HepG2 (cell line): Measurements from ENCODE around the gene UCP2. TPM values are rescaled to one million over a fixed set of nuclear protein-coding genes. Genes with fewer than 3 reads are reported as not detected.
A peak's percentile ranks its signal among the peaks of the same experiment; 100 is the strongest.

Experiments
- CBFB ChIP-seq: sonication (generic); formaldehyde crosslinking; IDR thresholded peaks from 2 replicates; pipeline ENCODE4 v1.4.0; 2020; ENCODE audit warnings: missing genetic modification reagents
- HNRNPL ChIP-seq: fragments of 200-400 bp; formaldehyde crosslinking; IDR thresholded peaks from 2 replicates; pipeline ENCODE4 v1.6.1; 2017; ENCODE audit warnings: mild to moderate bottlenecking, low read depth, low read length
- MTF2 ChIP-seq: sonication (generic); formaldehyde crosslinking; IDR thresholded peaks from 2 replicates; pipeline ENCODE4 v1.5.0; 2020; ENCODE audit warnings: missing genetic modification reagents, borderline replicate concordance
- PHF5A ChIP-seq: IDR thresholded peaks from one replicate; pipeline ENCODE4 v1.6.1; 2018; ENCODE audit warnings: low read depth, missing genetic modification reagents; ENCODE audit not compliant: unreplicated experiment
- SMAD1 ChIP-seq: sonication (generic); formaldehyde crosslinking; IDR thresholded peaks from 2 replicates; pipeline ENCODE4 v1.4.0; 2020; ENCODE audit warnings: missing genetic modification reagents, low read depth, mild to moderate bottlenecking, borderline replicate concordance
- SUZ12 ChIP-seq: fragments of 150-350 bp; IDR thresholded peaks from 2 replicates; pipeline ENCODE4 v1.6.1; 2014; ENCODE audit warnings: low read depth, low read length
- TBX3 ChIP-seq: fragments of 450-650 bp; IDR thresholded peaks from 2 replicates; pipeline ENCODE4 v1.6.1; 2017; ENCODE audit warnings: antibody characterized with exemption, mild to moderate bottlenecking, inconsistent platforms, borderline replicate concordance
- TSC22D2 ChIP-seq: sonication (generic); formaldehyde crosslinking; IDR thresholded peaks from 2 replicates; pipeline ENCODE4 v1.5.1; 2020; ENCODE audit warnings: missing genetic modification reagents, mild to moderate bottlenecking, borderline replicate concordance
- ZFX ChIP-seq: sonication (generic); formaldehyde crosslinking; IDR thresholded peaks from 2 replicates; pipeline ENCODE4 v1.4.0; 2020; ENCODE audit warnings: mild to moderate bottlenecking, low read depth, missing genetic modification reagents, moderate library complexity
- ZNF274 ChIP-seq: sonication (generic); formaldehyde crosslinking; IDR thresholded peaks from 2 replicates; pipeline ENCODE4 v1.5.1; 2020; ENCODE audit warnings: mild to moderate bottlenecking, missing genetic modification reagents
- ZNF3 ChIP-seq: IDR thresholded peaks from 2 replicates; pipeline ENCODE4 v1.7.0; 2017; ENCODE audit warnings: inconsistent platforms
- ZNF496 ChIP-seq: sonication (generic); formaldehyde crosslinking; IDR thresholded peaks from 2 replicates; pipeline ENCODE4 v1.8.1; 2023; ENCODE audit warnings: mild to moderate bottlenecking, moderate library complexity, missing genetic modification reagents; ENCODE audit not compliant: insufficient replicate concordance
- polyA plus RNA-seq, 8 experiments: library from polyadenylated mRNA; depleted of rRNA in 3 of 8; stranded (reverse) in 7 of 8; unstranded in 1 of 8; fragments of >200 nt; fragmentation: Illumina TruSeq in 4 of 8; extraction: Trizol in 4 of 8; gene quantifications; 2 replicates each; pipeline versions ENCODE4 v1.2.1 to v1.2.3, GENCODE V29; 2011 to 2016; ENCODE audit warnings: low read depth in 4 of 8, missing spikeins in 1 of 8, mixed read lengths in 1 of 8; ENCODE audit not compliant: insufficient read depth in 1 of 8
- total RNA-seq, 5 experiments: library from RNA; depleted of rRNA; stranded (reverse); fragments of >200 nt; fragmentation: Illumina TruSeq; extraction: Trizol; gene quantifications; 2 replicates each; pipeline ENCODE4 v1.2.3, GENCODE V29; 2016; ENCODE audit warnings: low read depth in 1 of 5
- TF ChIP-seq, protein P1 (sequence below): sonication (generic); formaldehyde crosslinking; conservative IDR thresholded peaks from 2 replicates; pipeline ENCODE4 v1.8.0; 2022; ENCODE audit warnings: missing genetic modification reagents
- TF ChIP-seq, protein P2 (sequence below): sonication (generic); formaldehyde crosslinking; IDR thresholded peaks from 2 replicates; pipeline ENCODE4 v1.5.1; 2020; ENCODE audit warnings: missing genetic modification reagents, mild to moderate bottlenecking, borderline replicate concordance
- TF ChIP-seq, protein P3 (sequence below): sonication (generic); formaldehyde crosslinking; IDR thresholded peaks from 2 replicates; pipeline ENCODE4 v1.9.0; 2021; ENCODE audit warnings: missing genetic modification reagents, borderline replicate concordance
- TF ChIP-seq, protein P4 (sequence below): sonication (generic); formaldehyde crosslinking; IDR thresholded peaks from 2 replicates; pipeline ENCODE4 v1.4.0; 2020; ENCODE audit warnings: missing genetic modification reagents, mild to moderate bottlenecking, borderline replicate concordance
- TF ChIP-seq, protein P5 (sequence below): sonication (generic); formaldehyde crosslinking; conservative IDR thresholded peaks from 2 replicates; pipeline ENCODE4 v1.4.0; 2020; ENCODE audit warnings: missing genetic modification reagents
- TF ChIP-seq, protein P6 (sequence below): sonication (generic); formaldehyde crosslinking; IDR thresholded peaks from 2 replicates; pipeline ENCODE4 v1.4.0; 2020; ENCODE audit warnings: missing genetic modification reagents

Gene UCP2
- total and polyA plus RNA-seq, 2 of the 13 experiments (the other 11 are each of a cell fraction or from before 2014, with no cell fraction given), result 2.7 to 3.2 TPM

DNA sequence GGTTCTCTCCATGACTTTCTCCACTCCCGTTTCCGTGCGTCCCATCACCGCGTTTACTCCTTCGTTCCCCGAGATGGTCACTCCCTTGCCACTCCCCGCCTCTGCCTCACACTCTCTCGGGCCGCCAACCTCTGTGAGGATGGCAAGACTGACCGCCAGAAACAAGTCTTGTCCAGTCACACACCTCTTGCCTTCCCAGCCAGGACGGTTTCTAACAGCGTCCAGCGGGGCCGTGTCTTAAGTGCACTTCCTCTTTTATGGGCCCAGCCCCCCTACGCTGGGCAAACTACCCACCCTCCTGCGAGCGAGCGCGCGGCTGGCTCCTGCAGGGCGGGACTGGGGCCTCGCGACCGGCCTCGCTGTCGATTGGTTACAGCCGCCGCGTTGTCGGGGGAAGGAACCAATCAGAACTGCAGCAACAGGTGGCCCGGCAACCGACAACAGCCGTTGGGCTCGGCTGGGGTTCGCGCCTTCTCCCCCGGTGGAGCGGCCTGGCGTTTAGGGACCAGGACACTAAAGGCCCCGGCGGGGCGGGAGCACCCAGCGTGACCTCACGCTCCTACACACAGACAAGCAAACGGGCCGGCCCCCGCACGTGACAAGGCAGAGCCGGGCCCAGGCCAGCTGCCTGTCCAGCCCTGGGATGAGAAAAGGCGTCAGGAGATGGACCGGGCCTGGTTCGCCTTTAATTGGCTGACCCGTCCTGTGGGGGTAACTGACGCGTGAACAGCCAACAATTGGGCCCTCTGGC lies 522 bp upstream of the UCP2 start (continued):
- TF ChIP-seq, protein P1, sequence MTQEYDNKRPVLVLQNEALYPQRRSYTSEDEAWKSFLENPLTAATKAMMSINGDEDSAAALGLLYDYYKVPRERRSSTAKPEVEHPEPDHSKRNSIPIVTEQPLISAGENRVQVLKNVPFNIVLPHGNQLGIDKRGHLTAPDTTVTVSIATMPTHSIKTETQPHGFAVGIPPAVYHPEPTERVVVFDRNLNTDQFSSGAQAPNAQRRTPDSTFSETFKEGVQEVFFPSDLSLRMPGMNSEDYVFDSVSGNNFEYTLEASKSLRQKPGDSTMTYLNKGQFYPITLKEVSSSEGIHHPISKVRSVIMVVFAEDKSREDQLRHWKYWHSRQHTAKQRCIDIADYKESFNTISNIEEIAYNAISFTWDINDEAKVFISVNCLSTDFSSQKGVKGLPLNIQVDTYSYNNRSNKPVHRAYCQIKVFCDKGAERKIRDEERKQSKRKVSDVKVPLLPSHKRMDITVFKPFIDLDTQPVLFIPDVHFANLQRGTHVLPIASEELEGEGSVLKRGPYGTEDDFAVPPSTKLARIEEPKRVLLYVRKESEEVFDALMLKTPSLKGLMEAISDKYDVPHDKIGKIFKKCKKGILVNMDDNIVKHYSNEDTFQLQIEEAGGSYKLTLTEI, result no peak
- TF ChIP-seq, protein P2, sequence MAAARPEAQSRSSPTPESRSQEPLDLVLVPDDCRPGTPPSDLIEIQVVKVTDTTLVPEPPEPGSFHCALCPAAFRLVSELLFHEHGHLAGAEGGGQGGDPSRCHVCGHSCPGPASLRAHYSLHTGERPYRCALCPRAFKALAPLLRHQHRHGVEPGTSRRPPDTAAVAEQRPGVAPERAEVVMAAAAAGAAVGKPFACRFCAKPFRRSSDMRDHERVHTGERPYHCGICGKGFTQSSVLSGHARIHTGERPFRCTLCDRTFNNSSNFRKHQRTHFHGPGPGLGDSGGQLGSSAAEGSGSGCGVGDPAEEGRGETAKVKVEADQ (CRISPR knock-in tag), result peak; percentile 47; the same call in 1 of the 2 replicates
- TF ChIP-seq TSC22D2 (CRISPR knock-in tag), result peak; percentile 78; the same call in 1 of the 2 replicates
- TF ChIP-seq TBX3, result peak; percentile 10; the same call in 1 of the 2 replicates
- peak; percentile 83; the same call in 1 of the 2 replicates for TF ChIP-seq MTF2
- TF ChIP-seq ZNF3 (CRISPR knock-in tag), result no peak
- TF ChIP-seq, protein P3, sequence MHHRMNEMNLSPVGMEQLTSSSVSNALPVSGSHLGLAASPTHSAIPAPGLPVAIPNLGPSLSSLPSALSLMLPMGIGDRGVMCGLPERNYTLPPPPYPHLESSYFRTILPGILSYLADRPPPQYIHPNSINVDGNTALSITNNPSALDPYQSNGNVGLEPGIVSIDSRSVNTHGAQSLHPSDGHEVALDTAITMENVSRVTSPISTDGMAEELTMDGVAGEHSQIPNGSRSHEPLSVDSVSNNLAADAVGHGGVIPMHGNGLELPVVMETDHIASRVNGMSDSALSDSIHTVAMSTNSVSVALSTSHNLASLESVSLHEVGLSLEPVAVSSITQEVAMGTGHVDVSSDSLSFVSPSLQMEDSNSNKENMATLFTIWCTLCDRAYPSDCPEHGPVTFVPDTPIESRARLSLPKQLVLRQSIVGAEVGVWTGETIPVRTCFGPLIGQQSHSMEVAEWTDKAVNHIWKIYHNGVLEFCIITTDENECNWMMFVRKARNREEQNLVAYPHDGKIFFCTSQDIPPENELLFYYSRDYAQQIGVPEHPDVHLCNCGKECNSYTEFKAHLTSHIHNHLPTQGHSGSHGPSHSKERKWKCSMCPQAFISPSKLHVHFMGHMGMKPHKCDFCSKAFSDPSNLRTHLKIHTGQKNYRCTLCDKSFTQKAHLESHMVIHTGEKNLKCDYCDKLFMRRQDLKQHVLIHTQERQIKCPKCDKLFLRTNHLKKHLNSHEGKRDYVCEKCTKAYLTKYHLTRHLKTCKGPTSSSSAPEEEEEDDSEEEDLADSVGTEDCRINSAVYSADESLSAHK (CRISPR knock-in tag), result no peak
- peak; percentile 98 for TF ChIP-seq ZFX (CRISPR knock-in tag)
- no peak for TF ChIP-seq PHF5A (CRISPR knock-in tag)
- TF ChIP-seq, protein P4, sequence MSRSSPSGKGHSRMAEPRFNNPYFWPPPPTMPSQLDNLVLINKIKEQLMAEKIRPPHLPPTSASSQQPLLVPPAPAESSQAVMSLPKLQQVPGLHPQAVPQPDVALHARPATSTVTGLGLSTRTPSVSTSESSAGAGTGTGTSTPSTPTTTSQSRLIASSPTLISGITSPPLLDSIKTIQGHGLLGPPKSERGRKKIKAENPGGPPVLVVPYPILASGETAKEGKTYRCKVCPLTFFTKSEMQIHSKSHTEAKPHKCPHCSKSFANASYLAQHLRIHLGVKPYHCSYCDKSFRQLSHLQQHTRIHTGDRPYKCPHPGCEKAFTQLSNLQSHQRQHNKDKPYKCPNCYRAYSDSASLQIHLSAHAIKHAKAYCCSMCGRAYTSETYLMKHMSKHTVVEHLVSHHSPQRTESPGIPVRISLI (CRISPR knock-in tag), result peak; percentile 11; the same call in 1 of the 2 replicates
- TF ChIP-seq CBFB (CRISPR knock-in tag), result peak; percentile 80; the same call in 1 of the 2 replicates
- peak; percentile 60; the same call in 1 of the 2 replicates for TF ChIP-seq SMAD1
- TF ChIP-seq SUZ12, result no peak
- TF ChIP-seq, protein P5, sequence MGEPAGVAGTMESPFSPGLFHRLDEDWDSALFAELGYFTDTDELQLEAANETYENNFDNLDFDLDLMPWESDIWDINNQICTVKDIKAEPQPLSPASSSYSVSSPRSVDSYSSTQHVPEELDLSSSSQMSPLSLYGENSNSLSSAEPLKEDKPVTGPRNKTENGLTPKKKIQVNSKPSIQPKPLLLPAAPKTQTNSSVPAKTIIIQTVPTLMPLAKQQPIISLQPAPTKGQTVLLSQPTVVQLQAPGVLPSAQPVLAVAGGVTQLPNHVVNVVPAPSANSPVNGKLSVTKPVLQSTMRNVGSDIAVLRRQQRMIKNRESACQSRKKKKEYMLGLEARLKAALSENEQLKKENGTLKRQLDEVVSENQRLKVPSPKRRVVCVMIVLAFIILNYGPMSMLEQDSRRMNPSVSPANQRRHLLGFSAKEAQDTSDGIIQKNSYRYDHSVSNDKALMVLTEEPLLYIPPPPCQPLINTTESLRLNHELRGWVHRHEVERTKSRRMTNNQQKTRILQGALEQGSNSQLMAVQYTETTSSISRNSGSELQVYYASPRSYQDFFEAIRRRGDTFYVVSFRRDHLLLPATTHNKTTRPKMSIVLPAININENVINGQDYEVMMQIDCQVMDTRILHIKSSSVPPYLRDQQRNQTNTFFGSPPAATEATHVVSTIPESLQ (CRISPR knock-in tag), result 0 out of 2 replicates have a peak, but pooled peaks have one; percentile 56
- no peak for TF ChIP-seq ZNF496 (CRISPR knock-in tag)
- TF ChIP-seq, protein P6, sequence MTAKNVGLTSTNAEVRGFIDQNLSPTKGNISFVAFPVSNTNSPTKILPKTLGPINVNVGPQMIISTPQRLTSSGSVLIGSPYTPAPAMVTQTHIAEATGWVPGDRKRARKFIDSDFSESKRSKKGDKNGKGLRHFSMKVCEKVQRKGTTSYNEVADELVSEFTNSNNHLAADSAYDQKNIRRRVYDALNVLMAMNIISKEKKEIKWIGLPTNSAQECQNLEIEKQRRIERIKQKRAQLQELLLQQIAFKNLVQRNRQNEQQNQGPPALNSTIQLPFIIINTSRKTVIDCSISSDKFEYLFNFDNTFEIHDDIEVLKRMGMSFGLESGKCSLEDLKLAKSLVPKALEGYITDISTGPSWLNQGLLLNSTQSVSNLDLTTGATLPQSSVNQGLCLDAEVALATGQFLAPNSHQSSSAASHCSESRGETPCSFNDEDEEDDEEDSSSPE (CRISPR knock-in tag), result peak; percentile 98
- peak; percentile 91 for TF ChIP-seq ZNF274 (CRISPR knock-in tag)
- 0 out of 2 replicates have a peak, but pooled peaks have one; percentile 28 for TF ChIP-seq HNRNPL
